HTR-8/SVneo (cell line): ENCODE results near the gene RIMBP3B.
"Not testable (repeated sequence)": the region's sequence is repeated elsewhere in the genome, so short reads cannot be mapped to it uniquely, and the experiment has no call there.

Experiments used
- DNase-seq: peaks from one replicate; pipeline ENCODE4 v3.0.0; 2011; ENCODE audit warnings: low spot score, mixed read lengths; ENCODE audit not compliant: insufficient read length
- FAIRE-seq: peaks from 2 replicates; lab custom pipeline; 2011; peaks lifted over from hg19 to GRCh38; lab: Jason Lieb, UNC

Gene RIMBP3B, protein sequence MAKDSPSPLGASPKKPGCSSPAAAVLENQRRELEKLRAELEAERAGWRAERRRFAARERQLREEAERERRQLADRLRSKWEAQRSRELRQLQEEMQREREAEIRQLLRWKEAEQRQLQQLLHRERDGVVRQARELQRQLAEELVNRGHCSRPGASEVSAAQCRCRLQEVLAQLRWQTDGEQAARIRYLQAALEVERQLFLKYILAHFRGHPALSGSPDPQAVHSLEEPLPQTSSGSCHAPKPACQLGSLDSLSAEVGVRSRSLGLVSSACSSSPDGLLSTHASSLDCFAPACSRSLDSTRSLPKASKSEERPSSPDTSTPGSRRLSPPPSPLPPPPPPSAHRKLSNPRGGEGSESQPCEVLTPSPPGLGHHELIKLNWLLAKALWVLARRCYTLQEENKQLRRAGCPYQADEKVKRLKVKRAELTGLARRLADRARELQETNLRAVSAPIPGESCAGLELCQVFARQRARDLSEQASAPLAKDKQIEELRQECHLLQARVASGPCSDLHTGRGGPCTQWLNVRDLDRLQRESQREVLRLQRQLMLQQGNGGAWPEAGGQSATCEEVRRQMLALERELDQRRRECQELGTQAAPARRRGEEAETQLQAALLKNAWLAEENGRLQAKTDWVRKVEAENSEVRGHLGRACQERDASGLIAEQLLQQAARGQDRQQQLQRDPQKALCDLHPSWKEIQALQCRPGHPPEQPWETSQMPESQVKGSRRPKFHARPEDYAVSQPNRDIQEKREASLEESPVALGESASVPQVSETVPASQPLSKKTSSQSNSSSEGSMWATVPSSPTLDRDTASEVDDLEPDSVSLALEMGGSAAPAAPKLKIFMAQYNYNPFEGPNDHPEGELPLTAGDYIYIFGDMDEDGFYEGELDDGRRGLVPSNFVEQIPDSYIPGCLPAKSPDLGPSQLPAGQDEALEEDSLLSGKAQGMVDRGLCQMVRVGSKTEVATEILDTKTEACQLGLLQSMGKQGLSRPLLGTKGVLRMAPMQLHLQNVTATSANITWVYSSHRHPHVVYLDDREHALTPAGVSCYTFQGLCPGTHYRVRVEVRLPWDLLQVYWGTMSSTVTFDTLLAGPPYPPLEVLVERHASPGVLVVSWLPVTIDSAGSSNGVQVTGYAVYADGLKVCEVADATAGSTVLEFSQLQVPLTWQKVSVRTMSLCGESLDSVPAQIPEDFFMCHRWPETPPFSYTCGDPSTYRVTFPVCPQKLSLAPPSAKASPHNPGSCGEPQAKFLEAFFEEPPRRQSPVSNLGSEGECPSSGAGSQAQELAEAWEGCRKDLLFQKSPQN (N-terminal part only)

GRCh38 chr22:21383701-21384467 is at the start of gene RIMBP3B:
RIMBP3B (plus strand) TSS chr22:21383751; CDS start chr22:21383859, 108 bp downstream.
- not testable (repeated sequence) for FAIRE-seq

DNA sequence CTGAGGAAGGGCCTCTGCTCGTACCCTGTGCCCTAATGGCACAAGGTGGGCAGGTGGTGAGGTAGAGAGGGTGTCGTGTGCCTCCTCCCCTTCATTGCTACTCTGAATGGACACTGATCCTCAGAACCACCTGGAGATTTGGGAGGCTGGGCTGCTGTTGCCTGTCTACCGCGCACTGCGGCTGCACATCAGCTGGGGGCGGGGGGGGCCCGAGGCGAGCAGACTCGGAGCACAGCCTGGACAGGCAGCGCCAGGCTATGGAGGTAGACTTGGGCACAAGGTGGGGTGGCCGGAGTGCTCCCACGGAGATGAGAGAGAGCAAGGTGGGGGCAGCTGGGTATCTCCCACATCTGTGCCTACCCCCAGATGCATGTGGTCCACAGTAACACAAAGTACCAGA is 26.0 kb upstream of the RIMBP3B start:
- FAIRE-seq, DNase-seq: not testable (repeated sequence)

More at GRCh38 chr22:21383701-21384467, at the start of gene RIMBP3B:
- DNase-seq, result not testable (repeated sequence)

DNA sequence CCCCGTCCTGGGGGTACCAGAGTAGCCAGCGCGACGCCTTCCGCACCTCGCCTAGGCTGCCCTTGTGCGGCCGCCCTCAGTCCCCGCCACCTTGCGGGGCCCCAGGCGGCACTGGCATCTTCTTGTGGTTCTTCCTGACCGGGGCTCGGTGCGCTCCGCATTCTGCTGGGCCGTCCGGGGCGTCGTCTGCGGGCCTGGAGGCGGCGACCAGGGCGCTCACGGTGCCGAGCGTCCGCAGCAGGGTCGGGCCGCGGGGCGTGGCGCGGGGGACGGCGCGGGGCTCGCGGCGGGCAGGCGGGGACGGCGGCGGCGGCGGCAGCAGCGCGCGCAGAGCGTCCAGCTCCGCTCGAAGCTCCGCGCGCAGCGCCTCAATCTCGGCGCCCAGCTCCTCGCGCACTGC is 23.0 kb upstream of the RIMBP3B start:
- not testable (repeated sequence) for DNase-seq, FAIRE-seq

GRCh38 chr22:21362473-21362872 is 21.1 kb upstream of the RIMBP3B start:
- not testable (repeated sequence) for FAIRE-seq, DNase-seq

DNA sequence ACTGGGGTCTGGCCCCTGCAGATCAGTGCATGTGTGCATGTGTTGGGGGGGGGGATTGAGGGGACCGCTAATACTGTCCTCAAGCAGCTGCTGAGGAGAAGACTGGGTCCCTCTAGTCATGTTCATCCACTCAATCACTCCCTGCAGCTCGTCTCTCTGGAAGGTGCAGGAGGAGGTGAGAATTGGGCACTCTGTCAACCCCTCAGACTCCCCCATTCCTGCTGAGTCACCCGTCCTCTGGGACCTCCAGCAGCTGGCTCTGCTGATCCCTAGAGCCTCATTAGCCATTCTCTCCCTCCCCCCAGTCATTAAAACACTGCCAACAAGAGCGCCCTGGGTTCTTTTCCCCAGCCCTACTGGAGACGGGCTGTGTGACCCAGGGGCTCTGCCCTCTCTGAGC is 20.5 kb upstream of the RIMBP3B start:
- not testable (repeated sequence) for FAIRE-seq, DNase-seq

DNA sequence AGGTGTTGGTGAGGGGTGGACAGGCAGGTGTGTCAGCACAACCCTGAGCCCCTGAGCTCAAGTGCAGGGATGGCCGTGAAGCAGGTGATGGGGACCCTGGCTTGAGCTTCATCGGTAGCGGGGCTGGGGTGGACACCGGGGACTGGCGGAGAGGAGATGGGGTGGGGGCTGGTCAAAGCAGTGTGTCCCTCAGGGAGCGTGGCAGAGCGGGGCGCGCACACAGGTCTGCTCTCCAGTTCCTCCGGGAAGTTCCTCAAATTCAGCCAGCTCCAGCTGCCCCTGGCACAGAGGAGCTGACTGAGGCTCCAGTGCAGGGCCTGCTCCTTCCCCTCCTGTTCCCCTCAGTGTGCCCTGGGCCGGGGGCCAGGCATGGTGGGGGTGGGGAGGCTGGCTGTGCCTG is 19.7 kb upstream of the RIMBP3B start:
- DNase-seq, FAIRE-seq: not testable (repeated sequence)

DNA sequence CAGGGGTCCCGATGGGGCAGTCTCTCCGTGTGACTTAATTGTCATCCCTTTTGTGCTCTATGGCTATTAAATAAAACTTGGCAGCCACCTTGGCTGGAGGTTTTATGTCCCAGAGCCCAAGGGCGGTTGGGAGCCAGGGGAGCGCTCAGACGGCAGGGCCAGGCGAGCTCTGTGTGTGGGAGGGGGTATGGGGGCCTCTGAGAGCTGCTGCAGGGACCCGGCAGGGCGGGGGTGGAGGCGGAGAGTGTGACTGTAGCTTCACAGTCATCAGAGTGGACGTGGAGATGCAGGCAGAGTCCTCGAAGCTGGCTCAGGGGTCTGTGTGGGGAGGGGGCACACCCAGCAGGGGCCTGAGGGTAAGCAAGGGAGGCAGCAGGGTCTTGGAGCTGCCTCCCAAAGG is 19.2 kb upstream of the RIMBP3B start:
- DNase-seq, FAIRE-seq: not testable (repeated sequence)

DNA sequence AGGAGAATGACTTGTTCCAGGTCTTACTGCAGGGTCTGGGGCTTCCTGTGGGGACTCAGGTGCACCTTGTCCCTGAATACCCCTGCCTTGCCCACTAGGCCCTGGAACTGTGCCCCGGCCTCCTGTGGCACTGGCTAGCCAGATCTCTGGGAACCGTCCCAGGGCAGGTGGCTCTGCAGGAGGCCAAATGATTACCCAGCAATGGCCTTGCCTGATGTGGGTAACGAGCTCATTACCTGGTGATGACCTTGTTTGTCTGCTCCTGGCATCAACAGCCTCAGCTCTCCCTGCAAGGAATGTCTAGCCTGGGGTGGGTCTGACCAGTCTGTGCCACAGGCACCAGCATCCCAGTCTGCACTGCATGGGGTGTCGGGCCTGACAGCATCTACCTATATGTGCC is 18.2 kb upstream of the RIMBP3B start:
- not testable (repeated sequence) for FAIRE-seq, DNase-seq

GRCh38 chr22:21368603-21369310 is 14.8 kb upstream of the RIMBP3B start:
- not testable (repeated sequence) for DNase-seq, FAIRE-seq

- not testable (repeated sequence) for DNase-seq, FAIRE-seq
These were observed 7.7 kb upstream of the RIMBP3B start for GRCh38 chr22:21375880-21376279.

DNA sequence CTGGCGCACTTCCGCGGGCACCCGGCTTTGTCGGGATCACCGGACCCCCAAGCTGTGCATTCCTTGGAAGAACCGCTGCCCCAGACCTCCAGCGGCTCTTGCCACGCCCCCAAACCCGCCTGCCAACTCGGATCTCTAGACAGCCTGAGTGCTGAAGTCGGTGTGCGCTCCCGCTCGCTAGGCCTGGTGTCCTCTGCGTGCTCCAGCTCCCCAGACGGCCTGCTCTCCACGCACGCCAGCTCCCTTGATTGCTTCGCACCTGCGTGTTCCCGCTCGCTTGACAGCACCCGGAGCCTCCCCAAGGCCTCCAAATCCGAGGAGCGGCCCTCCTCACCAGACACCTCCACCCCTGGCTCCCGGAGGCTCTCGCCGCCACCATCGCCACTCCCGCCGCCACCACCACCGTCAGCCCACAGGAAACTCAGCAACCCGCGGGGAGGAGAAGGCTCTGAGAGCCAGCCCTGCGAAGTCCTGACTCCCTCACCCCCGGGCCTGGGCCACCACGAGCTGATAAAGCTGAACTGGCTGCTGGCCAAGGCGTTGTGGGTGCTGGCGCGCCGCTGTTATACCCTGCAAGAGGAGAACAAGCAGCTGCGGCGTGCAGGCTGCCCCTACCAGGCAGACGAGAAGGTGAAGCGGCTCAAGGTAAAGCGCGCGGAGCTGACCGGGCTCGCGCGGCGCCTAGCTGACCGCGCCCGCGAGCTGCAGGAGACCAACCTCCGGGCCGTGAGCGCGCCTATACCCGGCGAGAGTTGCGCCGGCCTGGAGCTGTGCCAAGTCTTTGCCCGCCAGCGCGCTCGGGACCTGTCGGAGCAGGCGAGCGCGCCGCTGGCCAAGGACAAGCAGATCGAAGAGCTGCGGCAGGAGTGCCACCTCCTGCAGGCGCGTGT is 1.2 kb downstream of the RIMBP3B start:
- FAIRE-seq, DNase-seq: not testable (repeated sequence)

DNA sequence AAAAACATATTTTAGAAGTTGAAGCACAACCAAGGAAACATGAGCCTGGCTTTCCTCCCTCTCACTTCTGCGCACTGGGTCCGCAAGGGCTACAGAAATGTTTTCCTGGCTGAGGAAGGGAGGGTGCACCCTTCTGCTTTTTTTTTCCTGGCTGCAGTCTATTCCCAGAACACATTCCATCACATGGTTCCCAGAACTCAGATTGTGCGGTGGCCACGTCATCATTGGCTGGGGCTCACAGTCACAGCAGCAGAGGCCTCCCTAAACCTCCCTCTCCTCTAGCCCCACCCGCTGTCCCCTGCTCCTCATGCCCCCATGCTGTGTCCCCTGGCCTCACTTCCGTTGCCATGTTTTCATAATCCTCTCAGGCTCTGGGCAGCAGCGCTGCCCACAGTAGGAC is 5.9 kb downstream of the RIMBP3B start:
- not testable (repeated sequence) for DNase-seq, FAIRE-seq

GRCh38 chr22:21390013-21390412 is 6.5 kb downstream of the RIMBP3B start:
- not testable (repeated sequence) for FAIRE-seq, DNase-seq

DNA sequence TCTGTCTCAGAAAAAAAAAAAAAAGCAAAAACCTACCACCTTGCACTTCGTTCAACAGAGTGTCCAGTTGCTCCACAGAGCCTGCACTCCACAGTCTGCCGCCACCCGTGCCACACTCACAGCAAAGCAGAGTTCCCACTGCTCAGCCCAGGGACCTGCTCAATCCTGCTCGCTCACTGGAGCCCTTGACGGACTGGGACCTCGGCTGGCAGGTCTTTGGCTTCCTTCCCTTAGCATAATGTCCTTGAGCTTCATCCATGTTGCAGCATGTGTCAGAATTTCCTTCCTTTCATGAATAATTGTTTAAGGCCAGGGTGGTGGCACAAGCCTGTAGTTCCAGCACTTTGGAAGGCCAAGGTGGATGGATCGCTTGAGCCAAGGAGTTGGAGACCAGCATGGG is 11.1 kb downstream of the RIMBP3B start:
- not testable (repeated sequence) for DNase-seq, FAIRE-seq

DNA sequence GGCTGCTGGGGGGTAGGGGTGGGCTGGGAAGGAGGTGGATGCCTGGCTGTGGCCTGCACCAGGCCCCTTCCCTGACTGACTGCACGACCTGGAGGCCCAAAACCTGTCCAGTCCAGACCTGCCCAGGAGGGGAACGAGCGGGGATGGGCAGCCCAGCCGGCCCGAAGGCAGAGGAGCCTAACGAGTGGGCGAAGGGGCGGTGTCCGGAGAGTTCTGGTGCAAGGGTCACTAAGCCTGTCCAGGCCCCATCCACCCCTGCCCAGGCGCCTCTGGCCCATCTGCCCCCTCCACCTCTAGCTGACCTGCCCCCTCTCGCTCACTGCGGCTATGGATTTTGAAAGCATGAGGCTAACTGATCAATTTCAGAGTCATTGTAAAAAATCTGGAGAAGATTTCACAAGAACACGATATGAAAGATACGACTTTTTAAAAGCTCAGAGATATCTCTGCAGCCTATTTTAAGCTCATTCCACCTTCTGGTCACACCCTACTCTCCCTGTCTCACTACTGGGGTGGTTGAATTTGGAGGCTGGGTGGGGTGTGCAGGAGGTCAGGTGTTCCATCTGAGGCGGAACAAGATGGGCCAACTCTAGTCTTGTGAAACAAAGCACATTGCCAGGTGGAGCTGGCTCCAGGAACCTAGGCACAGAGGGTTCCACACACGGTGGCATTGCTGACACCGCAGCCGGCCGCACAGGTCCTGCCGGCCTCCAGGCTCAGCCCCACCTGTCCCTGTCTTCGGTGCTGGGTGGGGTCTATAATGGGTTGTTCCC is 17.8 kb downstream of the RIMBP3B start:
- not testable (repeated sequence) for DNase-seq, FAIRE-seq

DNA sequence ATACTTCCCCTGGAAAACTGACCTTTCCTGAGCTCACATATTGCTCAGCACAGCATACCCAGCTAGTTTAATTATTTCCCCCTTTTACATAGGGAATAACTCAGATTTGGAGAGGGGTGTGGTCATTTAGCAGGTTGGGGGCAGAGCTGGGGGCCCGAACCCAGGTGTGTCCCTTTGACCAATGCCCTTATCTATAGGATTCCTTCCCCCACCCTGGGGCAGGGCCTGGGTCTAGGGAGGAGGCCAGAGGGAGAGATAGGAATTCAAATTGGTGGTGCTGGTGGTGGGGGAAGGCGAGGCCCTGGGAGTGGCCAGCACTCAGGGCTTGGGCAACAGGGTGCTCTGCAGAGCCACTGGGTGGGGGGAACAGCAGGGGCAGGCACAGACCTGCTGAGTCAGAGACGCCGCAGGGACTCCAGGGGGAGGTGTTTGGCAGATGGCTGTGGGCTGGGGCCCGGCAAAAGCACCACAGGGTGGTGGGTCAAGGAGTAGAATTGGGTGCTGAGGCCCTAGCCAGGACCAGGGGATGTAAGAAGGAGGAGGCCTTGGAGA is 19.3 kb downstream of the RIMBP3B start:
- FAIRE-seq, DNase-seq: not testable (repeated sequence)
